Endodermal cell (in vitro differentiated cells): ENCODE measurements around the gene DAAM2. TPM values are rescaled to one million over a fixed set of nuclear protein-coding genes. Genes with fewer than 3 reads are reported as not detected.

Experiments used
- DNase-seq: peaks from one replicate; pipeline ENCODE4 v3.0.0-alpha.2; 2017
- H3K27ac ChIP-seq: 2 replicates; pipeline ENCODE4 v1.5.1; 2013; ENCODE audit warnings: mild to moderate bottlenecking, low read depth, low read length, moderate library complexity
- H3K27me3 ChIP-seq: 2 replicates; pipeline ENCODE4 v1.6.1; 2013; ENCODE audit warnings: mild to moderate bottlenecking, low read length, moderate library complexity; ENCODE audit not compliant: insufficient read depth, control insufficient read depth, poor library complexity, severe bottlenecking
- H3K36me3 ChIP-seq: 2 replicates; pipeline ENCODE4 v1.7.0; 2013; ENCODE audit warnings: mild to moderate bottlenecking, low read length, moderate library complexity; ENCODE audit not compliant: control insufficient read depth, insufficient read depth
- H3K4me1 ChIP-seq: one replicate; pipeline ENCODE4 v1.7.0; 2013; ENCODE audit warnings: low read length; ENCODE audit not compliant: control insufficient read depth, insufficient read depth
- H3K4me3 ChIP-seq: 2 replicates; pipeline ENCODE4 v1.5.1; 2013; ENCODE audit warnings: mild to moderate bottlenecking, low read length, moderate library complexity
- H3K9ac ChIP-seq: 2 replicates; pipeline ENCODE4 v1.6.1; 2013; ENCODE audit warnings: mild to moderate bottlenecking, low read length, moderate library complexity; ENCODE audit not compliant: poor library complexity, severe bottlenecking; ENCODE audit errors: extremely low read depth
- H3K9me3 ChIP-seq: 2 replicates; pipeline ENCODE4 v1.6.1; 2013; ENCODE audit warnings: mild to moderate bottlenecking, low read length, moderate library complexity; ENCODE audit not compliant: control insufficient read depth
- H3K27ac Mint-ChIP-seq: 2 replicates; pipeline ENCODE4 v1.8.0; 2020; ENCODE audit warnings: mixed read lengths
- H3K27me3 Mint-ChIP-seq: 2 replicates; pipeline ENCODE4 v1.8.0; 2021; ENCODE audit warnings: mild to moderate bottlenecking, mixed read lengths; ENCODE audit not compliant: insufficient read depth
- H3K36me3 Mint-ChIP-seq: 2 replicates; pipeline ENCODE4 v1.8.0; 2020; ENCODE audit warnings: low read depth, mixed read lengths
- H3K4me1 Mint-ChIP-seq: 2 replicates; pipeline ENCODE4 v1.8.0; 2020; ENCODE audit warnings: mixed read lengths
- H3K4me3 Mint-ChIP-seq: 2 replicates; pipeline ENCODE4 v1.8.0; 2020; ENCODE audit warnings: mild to moderate bottlenecking, moderate library complexity, mixed read lengths
- H3K9me3 Mint-ChIP-seq: 2 replicates; pipeline ENCODE4 v1.8.0; 2020; ENCODE audit warnings: mild to moderate bottlenecking, mixed read lengths
- CTCF ChIP-seq: fragments of 200-600 bp; sonication (generic); conservative IDR thresholded peaks from 2 replicates; pipeline ENCODE4 v1.5.0; 2021; ENCODE audit warnings: antibody characterized with exemption, mild to moderate bottlenecking
- WGBS, 2 experiments: methylation state at CpG; one replicate each; pipeline versions ENCODE4 v1.1.5 to v1.1.7; 2013; ENCODE audit warnings: missing lambda C conversion rate in 2 of 2, mixed read lengths in 1 of 2; ENCODE audit not compliant: insufficient coverage in 1 of 2, insufficient read length in 1 of 2; 5-methylcytosine and 5-hydroxymethylcytosine counted together
- total RNA-seq, 2 donors: library from RNA; stranded (reverse); fragmentation: NEBNext Ultra II Directional in 1 of 2; extraction: Animal tissue kit (Norgen Biotek cat#: 25700) in 1 of 2; gene quantifications; 2 replicates in 1 of 2; 3 replicates in 1 of 2; pipeline ENCODE4 v1.2.1, GENCODE V29; 2021

Gene DAAM2
- total RNA-seq, 2 donors from 2014 or later: 0.33 to 1.2 TPM

DNA sequence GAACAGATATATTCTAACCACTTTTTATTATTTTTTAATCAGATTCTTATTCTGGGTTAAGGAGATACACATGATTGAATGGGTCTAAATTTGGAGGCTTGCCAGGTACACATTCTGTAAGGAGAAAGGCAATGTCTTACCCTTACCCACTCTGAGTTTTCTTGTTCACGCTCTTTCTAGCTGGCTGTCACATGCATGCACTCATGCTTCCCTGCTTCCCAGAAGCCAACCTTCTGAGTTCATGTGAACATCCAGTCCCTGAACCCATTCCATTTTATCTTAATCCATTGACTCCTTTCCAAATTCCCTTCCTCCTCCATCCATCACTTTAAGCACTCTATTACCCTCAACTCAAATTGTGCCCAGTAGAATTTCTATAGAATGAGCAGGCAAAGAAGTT lies 159.5 kb downstream of the DAAM2 start:
- Mint-ChIP-seq H3K9me3 (no peaks in the 10 kb centered on the region), H3K36me3 (no peaks in the 10 kb centered on the region), H3K4me3 (no peak overlapping the region), H3K27ac (no peak overlapping the region), H3K4me1 (peaks cover 15% of the 10 kb centered on the region), H3K27me3 (peaks cover 2% of the 10 kb centered on the region)
- Histone ChIP-seq H3K4me3 (no peak overlapping the region), H3K9me3 (no peaks in the 10 kb centered on the region), H3K36me3 (no peaks in the 10 kb centered on the region), H3K9ac (no peak overlapping the region), H3K4me1 (no peaks in the 10 kb centered on the region), H3K27ac (no peak overlapping the region), H3K27me3 (no peaks in the 10 kb centered on the region)
- 85 to 100% methylated on average over 1 of the region's 1 CpG for WGBS, 2 experiments
- TF ChIP-seq CTCF: no peak
- no peak for DNase-seq

GRCh38 chr6:39952167-39952566 lies 160.0 kb downstream of the DAAM2 start:
- H3K27ac ChIP-seq: no peak overlapping the region
- Mint-ChIP-seq H3K4me1 (peaks cover 15% of the 10 kb centered on the region), H3K27me3 (peaks cover 2% of the 10 kb centered on the region), H3K27ac (no peak overlapping the region), H3K9me3 (no peaks in the 10 kb centered on the region), H3K36me3 (no peaks in the 10 kb centered on the region), H3K4me3 (no peak overlapping the region)
- no peaks in the 10 kb centered on the region for H3K27me3 ChIP-seq
- no peaks in the 10 kb centered on the region for H3K9me3 ChIP-seq
- H3K9ac ChIP-seq: no peak overlapping the region
- 90 to 97% methylated on average over 4 of the region's 4 CpGs for WGBS, 2 experiments
- H3K36me3 ChIP-seq: no peaks in the 10 kb centered on the region
- TF ChIP-seq CTCF: no peak
- no peak for DNase-seq
- H3K4me3 ChIP-seq: no peak overlapping the region
- H3K4me1 ChIP-seq: no peaks in the 10 kb centered on the region

DNA sequence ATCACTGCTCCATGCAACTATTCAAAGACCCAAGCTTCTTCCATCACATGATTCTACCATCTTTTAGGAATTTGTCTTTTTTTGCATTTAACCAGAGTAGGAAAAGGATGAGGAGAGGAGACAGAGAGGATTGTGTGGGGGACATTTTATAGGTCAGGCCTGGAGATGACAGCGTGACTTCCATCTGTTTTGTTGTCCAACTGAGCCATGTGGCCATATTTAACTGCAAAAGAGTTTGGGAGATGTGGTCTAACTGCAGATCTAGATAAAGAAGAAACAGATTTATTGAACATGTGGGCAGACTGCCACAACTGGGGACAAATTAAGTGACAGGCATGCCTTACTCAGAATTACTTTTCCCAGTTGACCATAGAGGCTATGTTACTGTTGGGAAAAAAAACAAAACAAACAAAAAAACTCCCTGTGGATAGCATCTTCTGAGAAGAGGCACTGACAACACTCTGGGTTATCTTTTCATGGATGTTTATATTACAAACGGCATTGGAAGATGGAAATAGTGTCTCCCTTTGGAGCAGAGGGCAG lies 161.0 kb downstream of the DAAM2 start:
- Mint-ChIP-seq H3K9me3 (no peaks in the 10 kb centered on the region), H3K27ac (no peak overlapping the region), H3K36me3 (no peaks in the 10 kb centered on the region), H3K4me3 (no peak overlapping the region), H3K4me1 (peaks cover 5% of the 10 kb centered on the region), H3K27me3 (peaks cover 2% of the 10 kb centered on the region)
- H3K9ac ChIP-seq: no peak overlapping the region
- WGBS, 2 experiments: 84 to 94% methylated on average over 2 of the region's 2 CpGs
- H3K27ac ChIP-seq: no peak overlapping the region
- H3K9me3 ChIP-seq: no peaks in the 10 kb centered on the region
- no peaks in the 10 kb centered on the region for H3K4me1 ChIP-seq
- no peak for TF ChIP-seq CTCF
- no peak for DNase-seq
- H3K36me3 ChIP-seq: no peaks in the 10 kb centered on the region
- no peak overlapping the region for H3K4me3 ChIP-seq
- no peaks in the 10 kb centered on the region for H3K27me3 ChIP-seq

Other genes starting within 250 kb of the DAAM2 start
- 1 to 10 TPM in 1 of 2 donors, under 1 TPM in 1; 0.62 to 1.1 TPM for gene KIF6, start 67.0 kb upstream of the DAAM2 start, total RNA-seq
- gene MOCS1, start 142.1 kb downstream of the DAAM2 start, total RNA-seq: 10 to 100 TPM in 1 of 2 donors, 1 to 10 TPM in 1; 8.7 to 11.3 TPM